ELR (cell line): ENCODE measurements around the gene SYT2.
A peak's percentile ranks its signal among the peaks of the same experiment; 100 is the strongest.

Source experiments
- DNase-seq: peaks from one replicate; pipeline ENCODE4 v3.0.0-alpha.2; 2015; ENCODE audit warnings: low read depth

Gene SYT2

GRCh38 chr1:202704601-202705000, 5.7 kb downstream of the SYT2 start:
- no peak for DNase-seq

- DNase-seq = no peak
Measured at GRCh38 chr1:202703191-202703590, 7.1 kb downstream of the SYT2 start.

- no peak for DNase-seq
Measured at GRCh38 chr1:202702088-202702487, 8.2 kb downstream of the SYT2 start.

DNA sequence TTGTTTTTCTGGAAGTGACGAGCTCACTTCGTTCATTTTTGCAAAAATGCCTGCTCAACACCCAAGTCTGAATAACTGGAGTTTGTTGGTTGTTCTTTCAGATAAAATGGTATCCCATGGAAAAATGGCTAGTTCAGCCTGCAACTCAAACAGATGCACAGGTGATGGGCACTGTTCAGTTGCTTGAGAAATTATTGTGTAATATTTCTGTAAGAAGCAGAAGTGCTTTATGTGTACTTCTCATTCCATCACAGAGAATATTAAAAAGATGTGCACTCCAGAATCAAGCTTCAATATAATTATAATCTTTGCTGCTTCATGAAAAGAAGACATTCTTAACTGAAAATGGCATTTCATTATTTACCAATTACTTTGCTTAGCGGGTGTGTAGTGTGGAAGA, 9.1 kb downstream of the SYT2 start:
- DNase-seq = no peak

DNA sequence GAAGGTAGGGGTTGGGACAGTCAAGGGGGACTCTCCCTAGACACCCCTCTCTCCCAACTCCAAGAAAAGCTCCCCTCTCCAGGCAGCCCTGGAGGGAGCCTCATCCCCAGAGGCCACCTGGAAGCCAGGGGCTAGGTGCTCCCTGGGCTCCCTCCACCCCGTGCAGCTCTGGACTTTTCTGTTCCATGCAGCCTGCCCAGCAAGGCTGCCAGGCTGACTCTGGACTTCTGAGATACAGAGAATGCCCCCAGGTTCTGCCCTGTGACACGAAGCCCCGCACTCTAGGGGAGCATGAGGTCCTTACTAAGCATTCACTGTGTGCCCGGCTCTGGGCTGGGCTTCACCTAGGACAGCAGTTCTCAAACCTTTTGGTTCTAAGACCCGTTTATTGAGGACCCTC, 10.2 kb downstream of the SYT2 start:
- DNase-seq = no peak

- DNase-seq = no peak
Measured at GRCh38 chr1:202698276-202698675, 12.0 kb downstream of the SYT2 start.

DNA sequence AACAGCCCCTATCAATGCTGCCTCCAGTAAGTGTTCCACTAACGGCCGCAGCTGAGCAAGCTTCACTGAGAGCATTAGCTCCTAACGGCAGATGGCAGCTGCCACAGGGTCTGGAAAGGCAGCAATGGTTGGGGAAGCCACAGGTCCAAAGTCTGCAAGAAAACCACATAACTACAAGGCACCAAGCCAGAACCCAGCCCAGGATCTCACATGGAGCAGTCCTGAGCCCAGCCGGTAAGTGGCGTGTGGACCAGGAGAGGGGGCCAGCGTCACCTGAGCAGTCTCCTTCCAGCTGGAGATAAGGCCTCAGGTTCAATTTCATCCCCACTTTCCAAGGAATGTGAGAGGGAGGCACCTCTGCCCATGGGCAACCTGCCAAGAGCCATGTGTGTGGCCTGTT, 13.2 kb downstream of the SYT2 start:
- DNase-seq = no peak

- DNase-seq = no peak
Measured at GRCh38 chr1:202694314-202694713, 15.9 kb downstream of the SYT2 start.

- peak; percentile 73 for DNase-seq
Measured at GRCh38 chr1:202692959-202693555, 17.2 kb downstream of the SYT2 start.

- DNase-seq = no peak
Measured at GRCh38 chr1:202691816-202692215, 18.4 kb downstream of the SYT2 start.

DNA sequence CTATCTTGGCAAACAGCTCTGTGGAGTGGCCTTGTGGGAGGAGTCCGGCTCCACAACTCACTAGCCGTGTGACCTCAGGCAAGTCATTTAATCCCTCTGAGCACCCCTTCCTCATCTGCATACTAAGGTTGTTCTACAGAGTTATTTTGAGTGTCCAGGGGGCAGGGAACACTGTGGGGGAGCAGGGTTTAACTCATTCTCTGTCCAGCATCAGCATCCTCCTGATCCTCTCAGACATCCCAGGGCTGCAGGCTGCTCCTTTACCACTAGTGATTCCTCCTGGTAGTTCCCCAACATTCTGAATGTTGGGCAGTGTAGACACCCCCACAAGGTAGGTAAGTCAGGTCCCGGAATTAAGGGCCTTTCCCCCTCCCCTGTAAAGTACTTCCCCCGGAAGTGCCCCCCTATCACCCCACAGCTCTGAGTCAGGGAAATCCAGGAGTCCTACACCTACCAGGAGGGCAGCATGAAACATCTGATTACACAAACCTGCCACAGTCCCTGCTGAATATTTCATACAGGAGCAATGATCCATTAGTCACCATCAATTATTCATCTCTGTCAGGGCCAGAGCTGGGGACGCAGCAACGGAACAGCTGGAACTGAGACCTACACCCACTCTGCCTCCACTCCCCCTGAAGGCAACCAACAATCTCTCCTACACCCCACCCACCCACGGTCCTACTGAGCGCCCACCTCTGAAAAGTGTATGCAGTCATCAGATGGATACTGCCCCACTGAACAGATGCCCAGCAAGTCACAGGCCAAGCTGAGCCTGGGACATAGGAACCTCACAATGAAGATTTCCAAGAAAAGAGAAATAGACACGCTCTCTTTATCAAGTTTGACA, 20.5 kb downstream of the SYT2 start:
- DNase-seq = no peak

DNA sequence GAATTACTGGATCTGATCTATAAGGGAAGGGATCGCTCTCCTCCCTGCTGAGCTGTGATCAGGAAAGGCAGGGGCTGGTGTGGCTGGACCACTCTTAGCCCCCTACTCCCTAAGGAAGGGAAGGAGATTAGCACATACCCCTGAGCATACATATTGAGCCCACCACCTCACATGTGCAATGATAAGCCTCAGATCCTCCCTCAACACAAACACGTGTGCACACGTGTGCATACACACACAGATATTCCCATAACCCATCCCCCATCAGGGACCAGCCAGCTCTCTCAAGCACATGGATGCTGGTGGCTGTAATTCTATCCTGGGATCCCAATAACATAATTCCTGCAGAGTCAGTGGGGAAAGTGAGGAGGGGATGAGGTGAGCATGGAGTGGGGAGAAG, 21.2 kb downstream of the SYT2 start:
- DNase-seq = no peak

DNA sequence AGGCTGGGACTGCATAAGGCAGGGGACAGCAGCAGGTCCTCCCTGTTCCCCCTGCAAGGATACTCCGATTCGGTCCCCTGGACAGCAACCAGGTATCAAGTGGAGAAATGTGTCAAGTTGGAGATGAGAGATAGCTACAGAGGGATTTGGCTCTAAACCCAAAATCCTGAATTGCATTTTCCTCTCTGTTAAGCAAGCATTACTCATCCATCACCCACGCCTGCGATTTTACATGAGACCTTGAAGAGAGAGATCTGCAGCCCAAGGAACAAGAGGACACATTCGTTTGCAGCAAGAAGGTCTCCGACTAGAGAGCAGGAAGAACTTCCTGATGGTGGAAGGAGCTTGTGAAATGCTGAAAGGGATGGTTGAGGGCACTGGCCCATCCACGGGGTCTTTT, 21.9 kb downstream of the SYT2 start:
- no peak for DNase-seq

DNA sequence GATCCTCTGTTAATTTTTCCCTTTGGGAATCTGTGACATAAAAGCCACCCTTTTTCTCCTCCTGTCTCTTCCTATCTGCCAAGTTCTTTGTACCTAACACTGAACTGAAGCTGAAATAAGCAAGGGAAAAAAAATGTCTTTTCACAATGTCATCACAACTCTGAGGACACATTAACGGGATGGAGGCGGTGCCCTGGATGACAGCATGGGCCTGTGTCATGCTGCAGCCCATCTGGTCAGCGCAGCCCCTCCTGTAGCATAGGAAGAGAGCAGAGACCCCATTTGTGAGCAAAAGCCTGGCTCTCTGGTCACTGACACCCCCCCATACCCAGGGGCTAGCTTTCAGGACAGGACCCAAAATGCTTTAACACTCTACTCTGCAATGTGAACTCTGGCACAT, 22.5 kb downstream of the SYT2 start:
- no peak for DNase-seq

DNA sequence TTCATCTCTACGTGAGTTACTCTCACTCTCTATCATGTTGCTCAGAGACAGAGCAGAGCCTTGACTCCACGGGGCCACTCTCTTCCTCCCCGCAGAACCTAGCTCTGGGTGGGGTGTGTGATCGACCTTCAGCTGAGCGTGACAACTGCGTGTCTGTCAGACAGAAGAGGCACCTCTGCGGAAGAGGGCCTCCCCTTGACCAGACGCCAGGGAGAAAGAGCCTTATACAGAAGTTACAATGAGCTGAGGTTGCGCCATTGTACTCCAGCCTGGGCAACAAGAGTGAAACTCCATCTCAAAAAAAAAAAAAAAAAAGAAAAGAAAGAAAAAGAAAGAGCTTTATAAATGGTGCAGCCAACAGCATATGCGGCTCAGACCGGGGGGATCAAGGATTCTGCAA, 22.9 kb downstream of the SYT2 start:
- no peak for DNase-seq

DNA sequence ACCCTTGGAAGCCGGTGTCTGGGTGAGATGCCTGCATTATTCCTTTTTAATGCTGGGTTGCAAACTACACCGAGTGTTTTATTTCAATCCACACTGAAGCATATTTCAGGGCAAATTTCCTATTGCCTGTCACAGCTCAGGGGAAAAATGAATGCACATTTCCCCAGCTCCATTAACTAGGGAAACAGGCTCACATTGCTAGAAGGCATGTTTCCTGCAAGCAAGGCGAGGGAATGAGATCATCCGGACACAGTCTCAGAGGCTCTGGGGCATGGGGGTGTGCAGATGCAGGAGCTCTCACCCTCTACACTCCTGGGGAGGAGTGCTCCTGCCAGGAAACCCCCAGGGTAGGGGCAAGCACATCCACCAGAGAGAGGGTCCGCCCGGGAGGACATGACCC, 24.6 kb downstream of the SYT2 start:
- peak; percentile 12 for DNase-seq

DNA sequence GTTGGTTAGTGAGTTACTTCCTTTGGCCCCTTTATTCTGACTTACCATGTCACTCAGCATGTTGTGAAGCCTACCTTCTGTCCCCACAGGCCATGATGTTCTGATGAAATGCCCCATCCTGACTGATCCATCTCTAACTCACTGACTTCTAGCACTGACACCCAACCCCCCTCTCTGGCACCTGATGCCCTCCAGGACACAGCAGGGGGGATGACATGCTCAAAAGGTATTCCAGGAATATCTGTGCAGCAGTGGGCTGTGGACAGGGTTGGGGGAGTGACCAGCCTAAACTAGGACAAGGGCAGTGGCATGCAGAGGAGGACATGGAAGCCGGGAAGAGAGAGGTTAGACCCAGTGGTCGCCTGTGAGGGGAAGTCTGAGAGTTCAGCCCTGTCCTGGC, 25.5 kb downstream of the SYT2 start:
- no peak for DNase-seq

- DNase-seq = no peak
Measured at GRCh38 chr1:202683029-202683428, 27.2 kb downstream of the SYT2 start.

- DNase-seq = no peak
Measured at GRCh38 chr1:202682477-202682876, 27.8 kb downstream of the SYT2 start.

- no peak for DNase-seq
Measured at GRCh38 chr1:202681736-202682420, 28.4 kb downstream of the SYT2 start.

DNA sequence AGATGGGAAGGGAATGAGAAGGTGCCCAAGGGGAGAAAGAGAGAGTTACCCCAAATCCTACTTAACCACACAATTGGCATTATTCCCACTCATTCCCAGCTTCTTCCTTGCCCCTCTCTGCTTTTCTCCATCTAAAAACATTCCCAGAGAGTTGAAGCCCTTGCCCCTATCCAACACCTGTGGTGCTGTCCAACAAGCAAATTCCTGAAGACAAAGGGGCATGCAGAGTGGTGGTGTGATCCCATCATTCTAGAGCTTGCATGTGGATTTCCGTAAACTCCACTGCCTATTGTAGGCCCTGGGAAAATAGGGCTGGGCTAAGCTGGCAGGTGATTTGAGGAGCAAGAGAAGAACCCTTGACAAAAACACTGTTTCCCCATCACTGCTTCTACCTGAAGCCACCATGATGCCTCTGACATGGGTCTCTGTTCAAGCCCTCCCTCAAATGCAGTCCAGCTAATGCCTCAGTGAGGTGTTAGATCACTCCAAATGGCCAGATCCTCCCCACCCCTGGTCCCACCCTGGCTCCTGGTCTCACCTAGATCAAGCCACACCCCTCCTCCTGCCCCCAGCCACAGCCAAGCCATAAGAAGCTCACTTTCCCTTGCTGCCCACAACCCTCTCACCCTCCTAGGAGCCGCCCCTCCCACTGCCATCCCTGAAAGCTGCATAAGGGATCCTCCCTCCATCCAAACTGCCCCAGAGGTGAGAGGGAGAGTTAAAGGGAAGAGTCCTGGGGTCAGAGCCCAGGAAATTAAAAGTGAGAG, 29.5 kb downstream of the SYT2 start:
- DNase-seq = no peak

DNA sequence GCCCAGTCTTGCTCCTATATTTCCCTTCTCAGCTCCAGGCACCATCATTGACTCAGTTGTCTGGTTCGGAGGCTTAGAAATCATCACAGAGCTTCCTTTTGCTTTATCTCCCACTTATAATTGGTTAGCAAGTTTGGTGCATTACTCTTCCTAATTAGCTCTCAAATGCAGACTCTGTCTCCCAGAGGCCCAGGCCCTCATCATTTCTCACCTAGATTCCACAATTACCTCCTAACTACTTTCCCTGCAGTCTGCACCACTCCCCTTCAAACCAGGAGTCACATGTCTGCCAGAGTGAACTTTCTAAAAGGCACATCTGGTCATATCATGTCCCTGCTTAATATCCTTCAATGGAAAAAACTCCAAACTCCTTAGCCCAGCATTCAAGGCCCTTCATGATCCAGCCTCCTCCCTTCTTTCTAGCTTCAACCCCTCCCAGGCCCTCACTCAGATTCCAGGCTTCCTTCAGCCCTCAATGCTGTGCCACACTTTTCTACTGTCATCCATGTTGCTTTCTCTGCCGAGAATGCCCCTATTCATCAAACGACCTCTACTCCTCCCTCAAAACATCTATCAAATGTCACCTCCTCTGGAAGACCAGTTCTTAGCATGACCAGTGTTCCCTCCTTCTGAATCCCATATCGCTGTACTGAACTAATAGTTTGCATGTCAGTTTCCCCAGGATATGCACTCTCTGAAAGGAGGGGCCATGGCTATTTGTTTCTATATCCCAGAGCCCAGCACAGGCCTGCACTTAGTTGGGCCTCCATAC, 30.7 kb downstream of the SYT2 start:
- no peak for DNase-seq
